ENCODE results near the gene RNF181.

- TF ChIP-seq, protein P1, sequence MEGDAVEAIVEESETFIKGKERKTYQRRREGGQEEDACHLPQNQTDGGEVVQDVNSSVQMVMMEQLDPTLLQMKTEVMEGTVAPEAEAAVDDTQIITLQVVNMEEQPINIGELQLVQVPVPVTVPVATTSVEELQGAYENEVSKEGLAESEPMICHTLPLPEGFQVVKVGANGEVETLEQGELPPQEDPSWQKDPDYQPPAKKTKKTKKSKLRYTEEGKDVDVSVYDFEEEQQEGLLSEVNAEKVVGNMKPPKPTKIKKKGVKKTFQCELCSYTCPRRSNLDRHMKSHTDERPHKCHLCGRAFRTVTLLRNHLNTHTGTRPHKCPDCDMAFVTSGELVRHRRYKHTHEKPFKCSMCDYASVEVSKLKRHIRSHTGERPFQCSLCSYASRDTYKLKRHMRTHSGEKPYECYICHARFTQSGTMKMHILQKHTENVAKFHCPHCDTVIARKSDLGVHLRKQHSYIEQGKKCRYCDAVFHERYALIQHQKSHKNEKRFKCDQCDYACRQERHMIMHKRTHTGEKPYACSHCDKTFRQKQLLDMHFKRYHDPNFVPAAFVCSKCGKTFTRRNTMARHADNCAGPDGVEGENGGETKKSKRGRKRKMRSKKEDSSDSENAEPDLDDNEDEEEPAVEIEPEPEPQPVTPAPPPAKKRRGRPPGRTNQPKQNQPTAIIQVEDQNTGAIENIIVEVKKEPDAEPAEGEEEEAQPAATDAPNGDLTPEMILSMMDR (conservative IDR thresholded peaks at IDR 0.05 in 1 of 2, IDR thresholded peaks at IDR 0.05 in 1 of 2; ENCODE audit: extremely low read depth in 1 of 2, insufficient read depth in 1 of 2, low read depth in 1 of 2, low read length in 2 of 2), result no peak
- TF ChIP-seq EZH2 (IDR thresholded peaks at IDR 0.05; ENCODE audit: borderline replicate concordance, low read length), result no peak
These were observed 10.4 kb upstream of the RNF181 start for GRCh38 chr2:85584857-85585780.

All from mammary epithelial cell (primary cell).